Measurements from ENCODE around the gene SMG6. TPM values are rescaled to one million over a fixed set of nuclear protein-coding genes. Genes with fewer than 3 reads are reported as not detected.
"Not testable (repeated sequence)": the region's sequence is repeated elsewhere in the genome, so short reads cannot be mapped to it uniquely, and the experiment has no call there.

SMG6 gene
- total and polyA plus RNA-seq, 8 donors, result 17.0 to 102 (median 24.4) TPM

GRCh38 chr17:2172999-2173398, 130.6 kb downstream of the SMG6 start:
- 42 to 81% (median 53%) methylated on average over 1 of the region's 1 CpG for WGBS, 5 donors
- intact Hi-C loops (cut with DNase I; ENCODE audit: low total_unique reads), result no loop called here
- peaks cover 54 to 68% (median 64%) of the 10 kb centered on the region in 4 donors for H3K4me1 ChIP-seq

GRCh38 chr17:2172077-2172851, 131.3 kb downstream of the SMG6 start:
- H3K27me3 ChIP-seq, result no peaks in the 10 kb centered on the region
- peak overlapping the region; percentile 85 to 91 (median 87) for H3K27ac ChIP-seq
- peaks cover 13 to 32% (median 24%) of the 10 kb centered on the region in 4 donors for H3K36me3 ChIP-seq
- peak overlapping the region in 3 of 4 donors; percentile 2 to 6 (median 3) for H3K4me3 ChIP-seq
- TF ChIP-seq CTCF (IDR thresholded peaks at IDR 0.05) (no peak), POLR2AphosphoS5 (IDR thresholded peaks at IDR 0.05) (peak; percentile 59 to 88 (median 86))
- DNase-seq, result peak; percentile 74 to 96
- H3K4me1 ChIP-seq, result peaks cover 46 to 61% (median 57%) of the 10 kb centered on the region in 4 donors
- WGBS, 5 donors, result 21 to 34% (median 23%) methylated on average over 16 of the region's 16 CpGs
- no peaks in the 10 kb centered on the region for H3K9me3 ChIP-seq
- intact Hi-C loops (cut with DNase I; ENCODE audit: low total_unique reads), result no loop called here

More at GRCh38 chr17:2172999-2173398, 130.6 kb downstream of the SMG6 start:
- Histone ChIP-seq H3K27me3 (no peaks in the 10 kb centered on the region), H3K36me3 (peaks cover 13 to 28% (median 21%) of the 10 kb centered on the region in 4 donors), H3K4me3 (no peak overlapping the region), H3K9me3 (no peaks in the 10 kb centered on the region), H3K27ac (peak overlapping the region; percentile 85 to 91 (median 87))
- peak in 1 of 2 donors; percentile 48 for DNase-seq
- TF ChIP-seq POLR2AphosphoS5 (IDR thresholded peaks at IDR 0.05) (peak in 1 of 3 donors; percentile 53), CTCF (IDR thresholded peaks at IDR 0.05) (no peak)

GRCh38 chr17:2171702-2172076, 131.9 kb downstream of the SMG6 start:
- intact Hi-C loops (cut with DNase I; ENCODE audit: low total_unique reads), result no loop called here
- H3K36me3 ChIP-seq, result peaks cover 13 to 33% (median 26%) of the 10 kb centered on the region in 4 donors
- no peak for DNase-seq
- H3K9me3 ChIP-seq, result no peaks in the 10 kb centered on the region
- 16 to 40% (median 19%) methylated on average over 6 of the region's 6 CpGs for WGBS, 5 donors
- peaks cover 40 to 55% (median 52%) of the 10 kb centered on the region in 4 donors for H3K4me1 ChIP-seq
- no peaks in the 10 kb centered on the region for H3K27me3 ChIP-seq
- peak overlapping the region in 3 of 4 donors; percentile 2 to 6 (median 3) for H3K4me3 ChIP-seq
- TF ChIP-seq POLR2A (IDR thresholded peaks at IDR 0.05) (no peak), EP300 (IDR thresholded peaks at IDR 0.05) (no peak), POLR2AphosphoS5 (IDR thresholded peaks at IDR 0.05) (no peak), CTCF (IDR thresholded peaks at IDR 0.05) (no peak)
- peak overlapping the region; percentile 28 to 91 (median 87) for H3K27ac ChIP-seq

GRCh38 chr17:2170023-2170422, 133.6 kb downstream of the SMG6 start:
- Histone ChIP-seq H3K9me3 (no peaks in the 10 kb centered on the region), H3K27me3 (no peaks in the 10 kb centered on the region), H3K36me3 (peaks cover 22 to 47% (median 41%) of the 10 kb centered on the region in 4 donors), H3K4me1 (peaks cover 26 to 38% (median 35%) of the 10 kb centered on the region in 4 donors), H3K27ac (no peak overlapping the region), H3K4me3 (no peak overlapping the region)
- WGBS, 5 donors, result 82 to 89% (median 87%) methylated on average over 9 of the region's 9 CpGs
- intact Hi-C loops (cut with DNase I; ENCODE audit: low total_unique reads), result no loop called here
- TF ChIP-seq CTCF (IDR thresholded peaks at IDR 0.05), result no peak
- no peak for TF ChIP-seq EP300 (IDR thresholded peaks at IDR 0.05)
- TF ChIP-seq POLR2A (IDR thresholded peaks at IDR 0.05), result no peak
- TF ChIP-seq POLR2AphosphoS5 (IDR thresholded peaks at IDR 0.05), result no peak
- DNase-seq, result no peak

DNA sequence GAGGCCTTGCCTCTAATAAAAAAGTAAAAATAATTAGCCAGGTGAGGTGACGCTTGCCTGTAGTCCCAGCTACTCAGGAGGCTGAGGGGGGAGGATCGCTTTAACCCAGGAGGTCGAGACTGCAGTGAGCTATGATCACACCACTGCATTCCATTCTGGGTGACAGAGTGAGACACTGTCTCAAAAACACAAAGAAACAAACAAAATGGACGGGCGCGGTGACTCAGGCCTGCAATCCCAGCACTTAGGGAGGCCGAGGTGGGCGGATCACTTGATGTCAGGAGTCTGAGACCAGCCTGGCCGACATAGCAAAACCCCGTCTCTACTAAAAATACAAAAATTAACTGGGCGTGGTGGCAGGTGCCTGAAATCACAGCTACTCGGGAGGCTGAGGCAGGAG, 137.9 kb downstream of the SMG6 start:
- 92 to 96% (median 94%) methylated on average over 12 of the region's 12 CpGs for WGBS, 5 donors
- H3K27ac ChIP-seq; H3K4me3 ChIP-seq; H3K27me3 ChIP-seq; H3K9me3 ChIP-seq; H3K4me1 ChIP-seq; DNase-seq; intact Hi-C loops (cut with DNase I; ENCODE audit: low total_unique reads): not testable (repeated sequence)
- H3K36me3 ChIP-seq, result peaks cover 45 to 88% (median 77%) of the 10 kb centered on the region in 4 donors
